Right atrium auricular region (tissue), 2 donors: Measurements from ENCODE around the gene NOS1AP. TPM values are rescaled to one million over a fixed set of nuclear protein-coding genes. Genes with fewer than 3 reads are reported as not detected.

Experiments used
- DNase-seq: peaks from one replicate; pipeline ENCODE4 v3.0.0-alpha.2; 2019; ENCODE audit warnings: low spot score
- H3K27ac ChIP-seq, 2 donors: fragments of 200-600 bp; sonication (generic); 1 replicate in 1 of 2; 2 replicates in 1 of 2; pipeline ENCODE4 v1.5.1; 2016 to 2019
- H3K27me3 ChIP-seq, 2 donors: fragments of 200-600 bp; sonication (generic); one replicate each; pipeline versions ENCODE4 v1.5.1 to v1.6.0; 2017 to 2019
- H3K36me3 ChIP-seq: fragments of 200-600 bp; sonication (generic); one replicate; pipeline ENCODE4 v1.5.1; 2016
- H3K4me1 ChIP-seq, 2 donors: fragments of 200-600 bp; sonication (generic); one replicate each; pipeline versions ENCODE4 v1.5.1 to v1.6.0; 2017 to 2019
- H3K4me3 ChIP-seq, 2 donors: fragments of 200-600 bp; sonication (generic); 1 replicate in 1 of 2; 2 replicates in 1 of 2; pipeline ENCODE4 v1.5.1; 2017 to 2019; ENCODE audit warnings: mild to moderate bottlenecking in 1 of 2, moderate library complexity in 1 of 2
- H3K9me3 ChIP-seq, 2 donors: fragments of 200-600 bp; sonication (generic); one replicate each; pipeline ENCODE4 v1.5.1; 2019
- CTCF ChIP-seq, 2 donors: fragments of 200-600 bp; sonication (generic); IDR thresholded peaks; one replicate each; pipeline ENCODE4 v1.5.1; 2019; ENCODE audit warnings: antibody characterized with exemption in 2 of 2
- total RNA-seq, 2 donors: library from RNA; depleted of rRNA; stranded (reverse); fragments of >200 nt; gene quantifications; one replicate each; pipeline ENCODE4 v1.1.0, GENCODE V29; 2016

The NOS1AP gene
- total RNA-seq, 2 donors from 2014 or later, result 2.2 to 2.4 TPM

GRCh38 chr1:162191396-162192305 lies 122.2 kb downstream of the NOS1AP start:
- Histone ChIP-seq H3K27me3 (no peaks in the 10 kb centered on the region), H3K4me3 (no peak overlapping the region), H3K27ac (no peak overlapping the region), H3K36me3 (no peaks in the 10 kb centered on the region), H3K9me3 (no peaks in the 10 kb centered on the region), H3K4me1 (peaks cover 0 to 45% of the 10 kb centered on the region in 2 donors)
- no peak for TF ChIP-seq CTCF (IDR thresholded peaks at IDR 0.05)
- no peak for DNase-seq

DNA sequence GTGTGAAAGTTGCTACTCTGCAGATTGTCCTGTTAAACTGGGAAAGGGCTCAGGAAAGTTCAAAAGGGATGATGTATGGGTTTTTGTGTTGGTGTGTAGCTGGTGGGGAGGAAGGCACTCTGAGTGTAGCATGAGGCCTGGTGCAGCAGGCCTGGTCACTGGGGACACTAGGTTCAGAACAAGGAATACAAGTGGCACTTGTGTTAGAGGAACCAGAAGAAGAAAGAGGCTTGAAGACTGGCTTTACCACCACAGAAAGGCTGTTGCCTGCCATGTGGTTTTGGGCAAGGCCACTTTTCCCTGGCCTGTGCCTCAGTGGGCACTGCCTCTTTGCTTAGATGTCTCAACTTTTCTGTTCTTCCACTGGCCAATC lies 122.8 kb downstream of the NOS1AP start:
- no peak for DNase-seq
- peaks cover 0 to 50% of the 10 kb centered on the region in 2 donors for H3K4me1 ChIP-seq
- H3K4me3 ChIP-seq, result no peak overlapping the region
- no peaks in the 10 kb centered on the region for H3K36me3 ChIP-seq
- H3K27ac ChIP-seq, result no peak overlapping the region
- no peaks in the 10 kb centered on the region for H3K27me3 ChIP-seq
- no peaks in the 10 kb centered on the region for H3K9me3 ChIP-seq
- no peak for TF ChIP-seq CTCF (IDR thresholded peaks at IDR 0.05)

DNA sequence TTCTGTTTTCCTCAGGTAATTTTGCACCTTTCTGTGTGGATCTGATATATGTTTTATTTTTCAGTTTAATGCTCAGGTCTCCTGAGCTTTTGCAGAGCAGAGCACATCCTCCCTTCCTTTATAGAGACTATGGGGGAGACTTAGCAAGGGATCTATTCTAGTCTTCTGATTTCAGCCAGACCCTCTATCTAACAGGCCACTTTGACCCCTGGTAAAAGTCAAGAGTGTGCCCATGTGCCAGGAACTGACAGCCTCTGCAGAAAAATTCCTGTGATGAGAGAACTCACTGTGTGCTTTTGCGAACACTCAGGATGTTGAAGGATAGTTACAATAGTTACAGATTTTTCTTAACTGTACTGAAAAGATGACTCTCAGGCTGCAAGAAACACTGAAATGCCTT lies 123.3 kb downstream of the NOS1AP start:
- TF ChIP-seq CTCF (IDR thresholded peaks at IDR 0.05), result no peak
- H3K4me1 ChIP-seq, result peaks cover 0 to 52% of the 10 kb centered on the region in 2 donors
- H3K27ac ChIP-seq, result no peak overlapping the region

GRCh38 chr1:162193221-162193620 lies 123.7 kb downstream of the NOS1AP start:
- no peak for DNase-seq
- no peaks in the 10 kb centered on the region for H3K36me3 ChIP-seq
- no peaks in the 10 kb centered on the region for H3K27me3 ChIP-seq
- no peak overlapping the region for H3K4me3 ChIP-seq
- TF ChIP-seq CTCF (IDR thresholded peaks at IDR 0.05), result no peak
- no peaks in the 10 kb centered on the region for H3K9me3 ChIP-seq
- H3K4me1 ChIP-seq, result peaks cover 0 to 56% of the 10 kb centered on the region in 2 donors
- H3K27ac ChIP-seq, result peak overlapping the region in 1 of 2 donors; percentile 64

More for the DNA sequence above, 123.3 kb downstream of the NOS1AP start:
- no peak overlapping the region for H3K4me3 ChIP-seq
- no peaks in the 10 kb centered on the region for H3K9me3 ChIP-seq
- no peaks in the 10 kb centered on the region for H3K27me3 ChIP-seq
- no peak for DNase-seq
- no peaks in the 10 kb centered on the region for H3K36me3 ChIP-seq

DNA sequence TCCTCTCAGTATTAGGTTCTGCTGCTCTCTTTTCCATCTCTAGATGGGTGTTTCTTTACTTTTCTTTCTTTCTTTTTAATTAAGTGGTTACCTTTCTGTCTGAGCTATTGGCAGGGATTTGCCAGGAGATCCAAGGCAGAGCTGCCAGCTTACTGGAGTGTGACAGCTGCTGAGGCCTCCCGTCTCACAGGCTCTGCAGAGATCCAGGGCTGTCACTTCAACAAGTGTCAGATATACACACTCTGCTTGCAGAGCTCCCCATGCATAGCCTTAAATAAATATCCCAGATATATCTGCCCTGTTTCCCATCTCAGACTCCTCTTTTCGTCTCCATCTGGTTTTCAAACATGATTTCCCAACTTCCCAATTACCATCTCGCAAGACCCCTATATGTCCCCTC lies 124.3 kb downstream of the NOS1AP start:
- H3K27me3 ChIP-seq, result no peaks in the 10 kb centered on the region
- no peak for TF ChIP-seq CTCF (IDR thresholded peaks at IDR 0.05)
- H3K4me1 ChIP-seq, result peaks cover 0 to 56% of the 10 kb centered on the region in 2 donors
- no peaks in the 10 kb centered on the region for H3K9me3 ChIP-seq
- H3K27ac ChIP-seq, result peak overlapping the region; percentile 19 to 64
- no peak overlapping the region for H3K4me3 ChIP-seq
- DNase-seq, result no peak
- H3K36me3 ChIP-seq, result no peaks in the 10 kb centered on the region
